ENCODE measurements around the gene WFIKKN1.

GRCh38 chr16:661184-661821, 30.5 kb downstream of the WFIKKN1 start:
- peak in 3 of 11 experiments; percentile 3 to 27 (median 24) for TF ChIP-seq CTCF (IDR thresholded peaks at IDR 0.05 in 8 of 11, conservative IDR thresholded peaks at IDR 0.05 in 3 of 11)
- TF ChIP-seq POLR2A (IDR thresholded peaks at IDR 0.05): no peak

Measured in spleen (tissue), 7 donors.